HEK293T (cell line): ENCODE results near the gene LARGE1.

Experiments
- BHLHE40 ChIP-seq: fragments of 450-650 bp; IDR thresholded peaks from 2 replicates; pipeline ENCODE4 v1.6.1; 2016; ENCODE audit warnings: mild to moderate bottlenecking, moderate library complexity, borderline replicate concordance
- FOXA1 ChIP-seq: fragments of 450-650 bp; IDR thresholded peaks from 2 replicates; pipeline ENCODE4 v1.6.1; 2016; ENCODE audit warnings: mild to moderate bottlenecking
- FOXM1 ChIP-seq: fragments of 450-650 bp; IDR thresholded peaks from 2 replicates; pipeline ENCODE4 v1.6.1; 2017; ENCODE audit warnings: mild to moderate bottlenecking, borderline replicate concordance
- SP1 ChIP-seq: fragments of 450-650 bp; IDR thresholded peaks from 2 replicates; pipeline ENCODE4 v1.6.1; 2017
- SUZ12 ChIP-seq: fragments of 450-650 bp; IDR thresholded peaks from 2 replicates; pipeline ENCODE4 v1.6.1; 2016; ENCODE audit warnings: mild to moderate bottlenecking
- TF ChIP-seq, protein P1 (sequence below): fragments of 450-650 bp; IDR thresholded peaks from 2 replicates; pipeline ENCODE4 v1.6.1; 2016

- TF ChIP-seq BHLHE40 (no peak), FOXA1 (no peak), FOXM1 (no peak), SUZ12 (no peak), SP1 (no peak)
- TF ChIP-seq, protein P1, sequence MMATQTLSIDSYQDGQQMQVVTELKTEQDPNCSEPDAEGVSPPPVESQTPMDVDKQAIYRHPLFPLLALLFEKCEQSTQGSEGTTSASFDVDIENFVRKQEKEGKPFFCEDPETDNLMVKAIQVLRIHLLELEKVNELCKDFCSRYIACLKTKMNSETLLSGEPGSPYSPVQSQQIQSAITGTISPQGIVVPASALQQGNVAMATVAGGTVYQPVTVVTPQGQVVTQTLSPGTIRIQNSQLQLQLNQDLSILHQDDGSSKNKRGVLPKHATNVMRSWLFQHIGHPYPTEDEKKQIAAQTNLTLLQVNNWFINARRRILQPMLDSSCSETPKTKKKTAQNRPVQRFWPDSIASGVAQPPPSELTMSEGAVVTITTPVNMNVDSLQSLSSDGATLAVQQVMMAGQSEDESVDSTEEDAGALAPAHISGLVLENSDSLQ, result no peak
These were observed 36.1 kb downstream of the LARGE1 start for GRCh38 chr22:33883961-33884808.
